Thyroid gland (tissue), 4 donors: ENCODE measurements around the gene VGLL4.

ENCODE experiments used
- CTCF ChIP-seq, 6 experiments: fragments of 200-600 bp in 3 of 6; fragments of 450-650 bp in 3 of 6; sonication (generic) in 3 of 6; IDR thresholded peaks; one replicate each; pipeline ENCODE4 v1.5.1; 2016 to 2019; ENCODE audit warnings: antibody characterized with exemption in 6 of 6, mild to moderate bottlenecking in 2 of 6, inconsistent platforms in 1 of 6, moderate library complexity in 1 of 6
- POLR2A ChIP-seq, 2 donors: fragments of 450-650 bp; IDR thresholded peaks; one replicate each; pipeline ENCODE4 v1.6.1; 2017; ENCODE audit warnings: antibody characterized with exemption in 2 of 2, mild to moderate bottlenecking in 2 of 2, moderate library complexity in 1 of 2

GRCh38 chr3:11574981-11575669, 68.6 kb downstream of the VGLL4 start:
- TF ChIP-seq CTCF (IDR thresholded peaks at IDR 0.05): no peak
- TF ChIP-seq POLR2A (IDR thresholded peaks at IDR 0.05): no peak
